ENCODE measurements around the gene SH2D4B.

The SH2D4B gene

DNA sequence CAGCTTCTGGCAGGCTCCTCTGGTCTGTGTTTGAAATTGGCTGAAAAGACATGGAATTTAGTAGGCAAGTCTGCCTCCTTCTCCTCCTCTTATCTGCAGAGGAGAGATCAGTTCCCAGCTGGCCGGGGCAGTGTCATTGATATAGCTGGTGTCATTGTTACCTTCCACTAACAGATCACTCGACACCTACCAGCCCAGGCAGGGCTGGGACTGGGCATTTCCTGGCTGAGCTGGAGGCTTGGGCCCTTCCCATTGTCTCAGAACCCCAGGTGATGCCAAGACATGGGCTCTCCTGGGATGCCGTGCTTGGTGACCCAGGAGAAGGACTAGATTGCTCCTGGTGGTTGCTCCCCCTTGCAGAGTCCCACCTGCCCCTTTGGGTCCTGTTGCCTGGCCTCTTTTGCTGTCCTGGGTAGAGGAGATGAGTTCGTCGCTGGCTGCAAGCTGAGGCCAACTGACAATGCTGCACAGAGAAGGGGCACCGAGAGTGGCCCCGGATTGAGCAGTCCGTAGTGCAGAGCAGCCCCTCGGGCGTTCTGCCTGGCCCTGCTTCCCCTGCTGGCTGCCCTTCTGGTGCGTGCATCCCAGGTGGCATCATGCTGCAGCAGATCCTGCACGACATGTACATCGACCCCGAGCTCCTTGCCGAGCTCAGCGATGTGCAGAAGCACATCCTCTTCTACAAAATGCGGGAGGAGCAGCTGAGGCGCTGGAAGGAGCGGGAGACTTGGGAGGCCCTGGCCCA, at the start of gene SH2D4B:
Gene SH2D4B (plus strand): TSS at position 167 of the 745 bp plus-strand sequence. CDS start 430 bp downstream, at position 597.
- no peak for DNase-seq

DNA sequence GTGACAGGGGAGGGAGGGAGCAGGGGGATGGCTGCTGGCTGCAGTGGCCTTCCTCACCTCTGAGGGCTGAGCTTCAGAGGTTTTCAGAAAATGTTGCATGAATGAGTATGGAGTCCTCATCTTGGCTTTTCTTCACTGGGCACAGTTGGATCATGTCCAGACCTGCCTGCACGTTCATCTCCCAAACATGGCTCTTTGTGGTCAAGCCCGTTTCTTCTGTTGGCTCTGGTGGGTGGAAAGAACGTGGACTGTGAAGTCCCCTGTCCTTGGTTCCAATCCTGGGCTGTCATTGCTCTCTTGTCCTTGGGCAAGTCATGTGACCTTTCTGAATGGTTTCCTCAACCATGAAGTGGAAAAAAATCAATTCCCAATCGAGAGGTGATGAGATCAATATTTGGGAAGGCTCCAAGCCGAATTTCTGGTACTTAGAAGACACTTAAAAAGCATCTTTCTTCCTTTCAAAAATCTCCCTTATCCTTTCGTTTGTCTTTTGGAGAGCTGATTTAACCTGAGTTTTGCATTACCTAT, 49.1 kb upstream of the SH2D4B start:
- DNase-seq, result no peak

DNA sequence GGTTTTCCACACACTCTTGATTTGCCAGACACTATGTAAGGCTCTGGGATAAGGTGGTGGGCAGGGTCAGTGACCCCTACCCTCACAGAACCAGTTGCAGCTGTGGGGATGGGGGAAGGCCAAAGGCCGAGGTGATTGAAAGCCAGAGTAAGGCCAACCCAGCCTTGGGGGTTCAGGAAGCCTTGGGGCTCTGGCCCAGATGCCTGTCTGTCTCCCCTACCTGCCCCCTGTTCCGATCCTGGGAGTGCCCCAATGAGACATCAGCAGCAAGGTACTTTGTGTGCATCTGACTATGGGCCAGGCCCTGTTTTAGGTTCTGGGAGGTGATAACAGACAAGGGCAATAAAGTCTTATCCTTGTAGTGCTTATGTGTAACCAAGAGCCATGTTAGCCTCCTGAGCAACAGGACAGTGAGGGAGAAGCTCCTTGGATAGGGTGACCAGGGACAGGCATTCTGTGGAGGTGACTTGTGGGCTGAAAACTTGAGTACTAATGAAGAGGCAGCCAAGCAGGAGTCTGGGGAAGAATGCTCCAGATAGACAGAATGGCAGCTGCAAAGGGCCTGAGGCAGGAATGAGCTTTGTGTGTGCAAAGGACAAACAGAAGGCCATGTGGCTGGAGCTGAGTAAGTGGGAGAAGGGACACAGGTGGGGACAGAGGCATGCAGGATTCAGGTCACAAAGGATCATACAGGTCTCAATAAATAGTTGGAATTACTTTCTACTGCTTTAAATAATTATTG, 48.2 kb upstream of the SH2D4B start:
- no peak for DNase-seq

DNA sequence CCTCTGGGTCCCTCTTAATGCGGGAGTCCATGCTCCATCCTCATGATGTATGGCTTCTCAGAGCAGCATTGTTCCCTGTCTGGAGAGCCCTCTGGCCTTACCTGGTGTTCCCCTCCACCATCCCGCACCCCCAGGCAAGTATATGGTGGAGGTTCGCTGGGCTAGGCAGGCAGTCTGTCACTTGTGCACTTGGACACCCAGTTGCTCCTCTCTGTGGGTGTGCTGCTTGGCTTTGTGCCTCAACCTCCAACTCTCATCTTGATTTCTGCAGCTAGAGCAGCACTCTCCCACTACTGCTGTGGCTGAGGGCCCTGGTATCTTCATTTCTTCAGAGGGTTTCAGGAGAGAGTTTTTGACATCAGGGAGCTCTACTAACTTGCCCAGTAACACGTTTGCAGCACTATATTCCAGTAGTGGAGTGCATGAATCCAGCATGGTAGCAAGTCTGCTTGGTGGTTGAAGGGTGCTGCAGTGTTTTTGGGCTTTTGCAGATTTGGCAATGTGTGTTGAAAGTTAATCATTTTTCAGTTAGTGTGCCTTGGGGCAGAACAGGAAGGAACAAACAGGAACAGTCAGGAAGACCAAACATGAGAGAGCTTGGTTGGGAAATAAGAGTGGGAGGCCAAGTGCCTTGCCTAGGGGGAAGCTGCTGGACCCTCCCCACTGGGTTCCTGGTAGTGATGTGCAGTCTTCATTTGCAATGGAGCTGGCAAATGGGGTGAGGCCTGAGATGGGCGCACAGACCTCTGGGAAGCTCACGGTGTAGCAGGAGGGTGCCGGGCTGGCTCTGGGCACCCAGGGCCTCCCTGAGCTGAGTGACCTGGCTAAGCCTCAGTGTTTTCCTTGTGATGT, 46.2 kb upstream of the SH2D4B start:
- DNase-seq, result no peak

DNA sequence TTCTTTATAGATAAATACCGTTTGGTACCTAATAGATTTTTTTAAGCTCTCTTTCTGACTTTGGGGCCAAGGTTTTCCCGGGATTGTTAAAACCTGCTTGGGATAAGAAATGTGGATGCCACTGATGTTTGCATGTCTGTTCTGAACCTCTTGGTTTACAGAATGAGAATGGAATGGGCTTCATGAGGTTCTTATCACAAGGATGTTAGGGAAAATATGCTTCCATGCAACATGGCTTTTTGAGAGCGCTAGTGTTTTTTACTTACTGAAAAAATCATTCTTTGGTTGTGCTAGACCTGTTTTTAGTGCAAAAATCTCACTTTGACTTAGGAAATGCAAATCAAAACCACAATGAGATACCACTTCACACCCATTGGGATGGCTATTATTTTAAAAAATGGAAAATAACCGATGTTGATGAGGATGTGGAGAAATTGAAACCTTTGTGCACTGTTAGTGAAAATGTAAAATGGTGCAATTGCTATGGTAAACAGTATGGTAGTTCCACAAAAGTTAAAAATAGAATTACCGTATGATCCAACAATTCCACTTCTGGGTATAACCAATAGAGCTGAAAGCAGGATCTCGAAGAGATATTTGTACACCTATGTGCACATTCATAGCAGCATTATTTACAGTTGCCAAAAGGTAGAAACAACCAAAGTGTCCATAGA, 44.7 kb upstream of the SH2D4B start:
- no peak for DNase-seq

DNA sequence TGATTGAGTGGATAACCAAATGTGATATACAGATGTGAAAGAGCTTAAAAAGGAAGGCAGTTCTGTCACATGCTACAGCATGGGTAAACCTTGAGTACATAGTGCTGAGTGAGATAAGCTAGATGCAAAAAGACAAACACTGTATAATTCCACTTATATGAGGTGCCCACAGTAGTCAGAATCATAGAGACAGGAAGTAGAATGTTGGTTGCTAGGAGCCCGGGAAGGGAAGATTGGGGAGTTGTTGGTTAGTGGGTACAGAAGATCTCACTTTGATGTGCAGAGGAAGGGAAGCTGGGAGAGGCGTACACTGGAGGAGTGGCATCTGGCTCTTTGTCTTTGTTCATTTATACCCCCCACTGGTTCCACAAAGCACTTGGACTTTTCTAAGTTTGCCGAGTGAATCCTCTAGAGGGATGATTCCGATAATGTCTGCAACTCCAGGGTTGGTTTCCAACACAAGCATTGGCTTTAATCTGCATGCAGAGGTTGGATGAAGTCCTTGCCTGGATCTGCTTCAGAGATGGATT, 44.1 kb upstream of the SH2D4B start:
- DNase-seq, result peak in 1 of 2 donors; percentile 78

DNA sequence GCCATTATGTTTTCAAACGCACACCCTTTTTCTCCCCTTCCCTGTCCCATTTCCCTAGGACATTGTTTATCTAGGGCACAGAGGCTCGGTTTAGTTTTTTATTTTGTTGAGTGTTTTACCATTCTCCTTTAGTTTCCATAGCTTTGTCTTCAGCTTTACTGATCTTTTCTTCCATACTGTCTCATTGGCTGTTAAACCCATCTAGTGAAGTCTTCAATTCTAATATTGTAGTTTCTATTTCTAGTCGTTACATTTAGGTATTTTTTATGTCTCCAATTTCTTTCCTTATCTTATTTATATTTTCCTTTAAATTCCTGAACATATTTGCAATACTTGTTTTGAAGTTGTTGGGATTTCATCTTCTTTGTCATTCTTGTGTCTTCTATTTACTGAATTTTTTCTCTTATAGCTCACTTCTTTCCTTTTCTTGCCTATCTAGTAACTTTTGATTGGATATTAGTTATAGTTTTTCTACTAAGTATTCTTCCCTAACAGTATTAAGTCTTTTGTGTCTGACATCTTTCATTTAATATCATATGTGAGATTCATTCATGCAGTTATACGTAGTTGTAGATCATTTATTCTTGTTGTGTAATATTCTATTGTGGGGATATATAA, 41.0 kb upstream of the SH2D4B start:
- DNase-seq, result no peak

DNA sequence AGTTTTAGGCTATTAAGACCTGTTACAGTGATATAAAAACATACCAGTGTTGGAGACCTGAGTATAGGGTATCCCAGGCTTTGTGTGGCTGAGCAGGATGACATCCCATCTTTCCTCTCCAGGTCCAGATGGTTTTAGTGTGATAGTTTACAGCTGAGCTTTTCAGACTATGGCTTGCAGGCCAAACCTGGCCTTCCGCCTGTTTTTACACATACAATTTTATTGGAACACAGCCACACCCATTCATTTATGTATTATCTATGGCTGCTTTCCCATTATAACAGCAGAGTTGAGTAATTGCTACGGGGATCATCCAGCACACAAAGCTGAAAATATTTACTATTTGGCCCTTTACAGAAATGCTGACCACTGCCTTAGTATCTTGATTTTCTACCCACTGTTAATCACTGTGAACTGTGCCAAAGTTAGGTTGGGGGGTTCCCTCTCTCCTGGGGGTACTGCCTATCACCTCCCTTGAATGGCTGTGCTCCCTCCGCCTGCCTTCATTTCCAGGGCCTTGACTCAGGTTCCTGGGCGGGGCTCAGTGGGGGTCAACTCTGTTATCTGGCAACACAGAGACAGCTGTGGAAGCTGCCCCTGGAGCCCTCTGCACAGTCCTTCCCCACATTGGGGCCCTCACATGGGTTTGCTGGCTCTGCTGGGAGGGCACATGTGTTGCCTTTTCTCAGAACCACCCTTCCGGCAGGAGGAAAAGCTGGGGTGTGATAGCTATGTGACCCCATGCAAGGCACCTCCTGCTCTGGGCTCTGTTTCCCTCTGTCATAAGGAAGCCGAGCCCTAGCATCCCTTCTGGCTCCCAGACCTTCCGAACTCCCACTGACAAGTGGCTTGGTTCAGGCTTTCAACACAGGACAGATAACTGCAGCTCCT, 40.3 kb upstream of the SH2D4B start:
- DNase-seq, result peak in 1 of 2 donors; percentile 64

DNA sequence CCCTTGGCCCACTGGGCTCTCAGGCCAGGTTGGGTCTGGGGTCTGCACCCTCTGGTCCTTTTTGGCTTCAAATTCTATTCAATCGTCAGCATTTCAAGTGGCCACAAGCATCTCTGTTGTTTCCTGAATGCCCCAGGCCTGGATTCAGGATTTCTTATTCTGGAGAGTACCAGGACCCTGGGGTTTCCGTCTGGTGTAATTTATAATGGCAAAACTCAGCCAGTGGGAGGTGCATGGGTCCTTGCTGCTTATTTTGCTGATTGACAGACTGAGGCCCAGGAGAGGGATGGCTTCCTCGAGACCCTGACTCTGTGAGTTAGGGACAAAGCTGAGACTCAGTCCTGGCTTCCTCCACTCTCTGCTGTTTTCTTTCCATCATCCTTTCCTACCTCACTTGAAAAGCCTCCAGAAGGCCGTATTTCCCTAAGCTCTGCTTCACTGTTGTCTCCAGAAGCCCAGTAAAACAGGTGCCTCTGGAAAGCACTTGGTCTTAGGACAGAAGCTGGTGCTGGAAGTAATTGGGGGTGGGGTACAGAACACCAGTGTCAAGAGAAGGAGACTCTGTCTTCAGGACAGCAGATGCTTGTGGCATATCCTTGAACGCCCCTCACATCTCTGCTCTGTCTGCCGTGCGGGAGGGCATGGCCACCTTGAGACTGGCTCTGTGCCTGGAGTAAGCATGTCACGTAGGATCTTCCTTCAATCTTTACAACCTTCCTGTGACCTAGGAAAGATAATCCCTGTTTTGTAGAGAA, 39.4 kb upstream of the SH2D4B start:
- DNase-seq, result no peak

DNA sequence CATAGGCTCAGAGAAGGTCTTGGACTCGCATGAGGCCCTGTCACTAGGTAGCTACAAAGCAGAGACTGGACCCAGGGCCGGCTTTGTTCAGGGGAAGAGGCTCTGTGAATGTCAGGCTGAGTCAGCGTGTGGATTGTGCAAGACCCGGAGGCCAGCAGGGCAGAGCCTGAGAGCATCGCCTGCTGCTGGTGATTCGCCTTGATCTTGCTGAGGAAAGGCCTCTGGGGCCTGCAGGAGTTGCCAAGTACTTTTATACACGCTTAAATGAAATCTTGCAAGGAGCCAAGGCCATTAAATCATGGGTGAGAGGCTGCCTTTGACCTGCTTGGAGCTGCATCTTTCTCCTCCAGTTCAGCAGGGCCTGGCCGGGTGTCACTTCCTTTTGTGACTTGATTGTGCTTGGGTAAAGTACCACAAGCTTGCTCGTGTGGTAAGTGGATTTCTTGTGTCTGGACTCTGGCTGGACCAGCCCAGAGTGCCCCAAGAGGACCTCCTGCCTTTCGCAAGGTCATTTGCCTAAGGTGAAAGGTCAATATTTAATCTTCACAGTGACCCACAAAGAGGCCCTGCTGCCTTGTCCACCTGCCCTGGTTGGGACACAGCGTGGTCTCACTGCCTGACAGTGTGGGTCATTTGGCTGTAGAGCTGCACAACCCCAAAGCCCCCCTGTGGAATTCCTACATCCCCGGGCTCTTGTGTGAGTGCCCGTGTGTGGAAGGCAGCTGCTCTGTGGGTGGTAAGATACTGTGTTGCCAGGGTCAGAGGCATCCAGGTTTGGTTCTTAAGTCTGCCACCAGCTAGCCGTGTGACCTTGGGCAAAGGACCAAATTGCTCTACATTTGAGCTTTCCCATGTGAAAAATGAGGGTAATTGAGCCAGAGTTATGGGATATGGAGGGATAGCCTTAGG, 38.6 kb upstream of the SH2D4B start:
- DNase-seq, result peak; percentile 73 to 83

DNA sequence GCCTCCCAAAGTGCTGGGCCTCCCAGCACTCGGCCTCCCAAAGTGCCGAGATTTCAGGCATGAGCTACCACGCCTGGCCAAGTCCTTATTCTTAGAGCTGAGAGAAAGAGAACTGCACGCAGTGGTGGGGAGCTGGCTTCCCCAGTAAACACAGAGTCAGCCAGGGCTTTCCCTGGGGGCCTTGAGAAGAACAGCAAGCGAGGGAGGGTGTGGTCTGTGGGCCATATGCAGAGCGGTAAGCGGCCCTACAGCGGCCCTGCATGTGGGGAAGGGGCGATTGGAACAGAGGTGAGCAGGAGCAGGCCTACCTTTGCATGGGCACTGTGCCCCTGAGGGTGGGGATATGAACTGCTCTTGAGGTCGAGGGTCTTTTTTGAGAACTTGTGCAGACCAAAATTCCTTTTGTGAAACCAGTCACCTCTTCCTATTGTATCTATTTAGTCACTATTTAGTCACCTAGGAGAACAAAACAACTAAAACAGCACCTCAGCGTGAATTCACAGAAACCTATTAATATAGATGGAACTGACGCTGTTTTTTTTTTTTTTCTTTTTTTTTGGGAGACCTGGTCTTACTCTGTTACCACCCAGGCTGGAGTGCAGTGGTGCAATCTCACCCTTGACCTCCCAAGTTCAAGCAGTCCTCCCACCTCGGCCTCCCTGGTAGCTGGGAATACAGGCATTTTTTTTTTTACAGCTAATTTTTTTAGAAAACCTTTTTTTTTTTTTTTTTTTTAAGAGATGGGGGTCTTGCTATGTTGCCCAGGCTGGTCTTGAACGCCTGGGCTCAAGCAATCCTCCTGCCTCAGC, 36.9 kb upstream of the SH2D4B start:
- DNase-seq, result peak in 1 of 2 donors; percentile 12

DNA sequence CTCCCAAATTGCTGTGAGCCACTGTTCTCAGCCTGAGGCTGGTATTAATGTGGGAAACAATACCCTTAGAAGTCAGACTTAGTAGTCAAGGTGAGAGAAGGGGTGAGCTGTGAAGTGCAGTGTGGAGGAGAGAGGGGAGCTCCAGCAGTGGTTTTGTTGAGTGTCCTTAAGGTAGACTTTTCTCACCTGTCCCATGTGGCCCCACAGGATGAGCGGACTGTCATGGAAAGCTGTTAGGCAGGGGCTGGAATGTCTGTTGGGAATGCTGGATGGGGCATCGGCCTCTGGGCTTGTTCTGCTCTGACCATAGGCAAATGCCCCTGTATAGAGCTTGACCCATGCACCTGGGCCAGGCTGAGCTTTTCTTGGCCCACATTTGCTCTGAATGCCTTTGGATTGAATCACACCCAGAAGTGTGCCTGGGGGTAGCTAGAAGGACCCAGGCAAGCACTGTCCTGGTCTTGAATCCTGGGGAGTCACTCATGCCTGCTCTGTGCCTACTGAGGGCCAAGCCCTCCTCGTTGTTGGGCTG, 36.3 kb upstream of the SH2D4B start:
- no peak for DNase-seq

DNA sequence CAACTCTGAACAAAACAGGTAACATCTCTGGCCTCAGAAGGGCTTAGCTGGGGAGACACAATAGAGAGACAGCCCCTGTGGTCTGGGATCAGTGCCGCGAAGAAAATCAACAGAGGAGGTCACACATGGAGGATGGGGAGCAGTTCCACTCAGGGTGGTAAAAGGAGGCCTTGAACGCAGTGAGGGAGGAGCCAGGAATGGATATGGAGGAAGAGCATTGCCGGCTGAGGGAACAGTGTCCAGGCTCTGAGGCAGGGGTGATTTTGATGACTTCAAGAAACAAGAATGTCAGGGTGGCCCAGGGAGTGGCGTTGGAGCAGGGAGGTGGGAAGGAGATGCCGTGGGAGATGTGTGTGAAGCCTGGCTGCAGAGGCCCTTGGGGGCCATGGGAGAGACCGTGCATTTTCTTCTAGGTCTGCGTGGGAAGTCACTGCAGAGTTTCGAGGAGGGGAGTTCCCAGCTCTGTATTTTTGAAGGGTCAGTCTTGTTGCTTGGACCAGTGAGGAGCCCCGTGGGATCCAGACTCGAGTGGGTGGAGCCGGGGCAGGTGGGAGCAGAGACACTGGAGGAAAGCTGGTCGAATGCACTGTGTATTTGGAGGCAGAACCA, 35.7 kb upstream of the SH2D4B start:
- DNase-seq, result no peak

DNA sequence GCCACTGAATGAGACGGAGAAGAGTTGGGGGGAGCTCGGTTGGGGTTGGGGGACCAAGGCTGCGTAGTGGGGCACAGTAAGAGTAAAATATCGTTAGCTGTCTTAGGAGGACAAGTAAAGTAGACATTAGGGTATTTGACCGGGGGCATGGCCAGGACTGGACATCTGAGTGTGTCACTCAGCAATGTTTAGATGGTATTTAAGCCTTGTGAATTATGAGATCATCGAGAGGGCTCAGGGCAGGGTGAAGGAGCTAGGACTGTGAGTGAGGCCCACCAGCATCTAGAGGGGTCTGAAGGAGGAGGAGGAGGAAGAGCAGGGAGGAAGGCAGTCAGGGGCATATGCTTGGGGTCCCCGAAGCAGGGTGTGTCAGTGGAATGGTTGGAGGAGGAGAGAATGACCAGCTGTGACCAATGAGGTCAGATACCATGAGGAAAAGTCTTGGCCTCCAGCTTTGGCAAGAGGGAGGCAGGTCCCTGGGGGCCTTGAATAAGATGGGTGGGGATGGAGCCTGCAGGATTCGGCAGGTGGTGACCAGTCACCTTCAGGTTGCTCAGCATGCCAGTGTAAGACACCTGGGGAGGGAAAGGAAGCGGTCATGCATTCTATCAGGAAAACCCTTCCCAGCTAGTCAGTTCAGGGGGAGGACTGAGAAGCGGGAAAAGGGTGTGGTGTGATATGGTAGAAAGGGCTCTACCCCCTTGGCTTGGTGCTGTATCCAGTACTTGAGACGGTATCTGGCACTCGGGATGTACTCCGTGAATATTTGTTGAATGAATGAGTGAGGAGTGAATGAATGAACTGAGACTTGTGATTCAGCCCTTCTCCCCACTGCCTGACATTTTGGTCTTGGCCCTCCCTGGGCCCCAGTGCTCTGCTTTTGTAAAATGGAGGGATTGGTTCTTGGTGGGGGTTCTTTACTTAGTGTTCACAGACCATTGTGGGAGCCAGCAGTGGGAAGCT, 34.8 kb upstream of the SH2D4B start:
- no peak for DNase-seq

DNA sequence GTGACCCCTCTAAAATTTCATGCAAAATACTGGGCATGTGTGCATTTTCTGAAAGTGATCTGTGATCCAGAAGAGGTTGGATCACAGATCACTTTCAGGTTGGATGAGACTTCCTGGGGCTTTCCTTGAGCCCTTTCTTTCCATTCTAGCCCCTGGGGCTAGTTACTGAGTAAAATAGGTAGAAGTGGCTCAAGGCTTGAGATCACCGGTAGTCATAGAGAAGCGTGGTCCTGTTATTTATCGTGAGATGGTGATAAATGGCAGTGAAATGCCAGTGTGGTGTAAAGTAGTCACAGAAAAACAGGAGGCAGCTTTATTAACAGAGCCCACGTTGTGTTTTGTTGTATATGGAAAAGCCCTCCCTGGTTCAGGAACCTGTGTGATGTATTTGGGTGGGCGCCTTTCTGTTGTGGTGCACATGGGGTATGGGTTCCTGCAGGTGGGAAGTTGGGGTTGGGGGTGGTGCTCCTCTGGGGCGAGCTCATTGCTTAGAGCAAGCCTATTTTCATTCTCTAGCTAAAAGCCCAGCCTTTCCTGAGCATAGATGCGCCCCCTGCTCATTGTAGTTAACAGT, 34.0 kb upstream of the SH2D4B start:
- no peak for DNase-seq
